Upper lobe of right lung (tissue), 1 donor: ENCODE results near the gene ANK2. TPM values are rescaled to one million over a fixed set of nuclear protein-coding genes. Genes with fewer than 3 reads are reported as not detected.

Experiments used
- ATAC-seq: fragments of 200-7000 bp; cut with Tn5 transposase; one replicate; pipeline ENCODE4 v1.9.1; 2020; ENCODE audit warnings: mild to moderate bottlenecking, moderate library complexity
- DNase-seq: peaks from one replicate; pipeline ENCODE4 v3.0.0-alpha.2; 2020
- H3K27ac ChIP-seq: fragments of 200-600 bp; one replicate; pipeline ENCODE4 v1.8.0; 2022
- H3K27me3 ChIP-seq: fragments of 200-600 bp; one replicate; pipeline ENCODE4 v1.8.0; 2022; ENCODE audit warnings: mild to moderate bottlenecking
- H3K36me3 ChIP-seq: fragments of 200-600 bp; one replicate; pipeline ENCODE4 v1.8.0; 2022
- H3K4me1 ChIP-seq: fragments of 200-600 bp; one replicate; pipeline ENCODE4 v1.8.0; 2022
- H3K4me3 ChIP-seq: fragments of 200-600 bp; one replicate; pipeline ENCODE4 v1.8.0; 2022; ENCODE audit warnings: mild to moderate bottlenecking
- H3K9me3 ChIP-seq: fragments of 200-600 bp; one replicate; pipeline ENCODE4 v1.8.0; 2022
- CTCF ChIP-seq: fragments of 200-600 bp; IDR thresholded peaks from one replicate; pipeline ENCODE4 v1.8.0; 2022; ENCODE audit warnings: antibody characterized with exemption
- intact Hi-C: fragments of 100-400 bp; cut with DNase I; formaldehyde crosslinking; loops from one replicate; pipeline ENCODE4 v1.11.0; 2022
- total RNA-seq: library from RNA; stranded (reverse); fragmentation: NEBNext Ultra II Directional; extraction: Animal tissue kit (Norgen Biotek cat#: 25700); gene quantifications from one replicate; pipeline ENCODE4 v1.2.1, GENCODE V29; 2021
- donor health status: DM: no; HTN: yes; CAD: no; lungs with severe emphysema.

The ANK2 gene
- total RNA-seq, 1 donor from 2014 or later = 12.0 TPM

- ATAC-seq (no peak), DNase-seq (no peak)
- H3K9me3 ChIP-seq = no peaks in the 10 kb centered on the region
- H3K27ac ChIP-seq = no peak overlapping the region
- no peak for TF ChIP-seq CTCF
- H3K36me3 ChIP-seq = no peaks in the 10 kb centered on the region
- H3K4me3 ChIP-seq = no peak overlapping the region
- no peaks in the 10 kb centered on the region for H3K4me1 ChIP-seq
- intact Hi-C loops = no loop called here
- no peaks in the 10 kb centered on the region for H3K27me3 ChIP-seq
Observed at GRCh38 chr4:113209652-113210320, 160.3 kb downstream of the ANK2 start.

GRCh38 chr4:113212613-113213012, 163.2 kb downstream of the ANK2 start:
- Histone ChIP-seq H3K27ac (no peak overlapping the region), H3K4me1 (no peaks in the 10 kb centered on the region), H3K27me3 (no peaks in the 10 kb centered on the region), H3K9me3 (no peaks in the 10 kb centered on the region), H3K36me3 (no peaks in the 10 kb centered on the region), H3K4me3 (no peak overlapping the region)
- intact Hi-C loops = no loop called here
- no peak for ATAC-seq
- no peak for DNase-seq
- no peak for TF ChIP-seq CTCF

GRCh38 chr4:113221990-113222389, 172.5 kb downstream of the ANK2 start:
- Histone ChIP-seq H3K4me3 (no peak overlapping the region), H3K27me3 (no peaks in the 10 kb centered on the region), H3K36me3 (no peaks in the 10 kb centered on the region), H3K27ac (no peak overlapping the region), H3K9me3 (no peaks in the 10 kb centered on the region), H3K4me1 (no peaks in the 10 kb centered on the region)
- DNase-seq (no peak), ATAC-seq (no peak)
- TF ChIP-seq CTCF = no peak
- intact Hi-C loops = no loop called here

GRCh38 chr4:113222471-113222870, 173.0 kb downstream of the ANK2 start:
- intact Hi-C loops = no loop called here
- no peak overlapping the region for H3K27ac ChIP-seq
- no peak for TF ChIP-seq CTCF
- no peaks in the 10 kb centered on the region for H3K9me3 ChIP-seq
- ATAC-seq = no peak
- H3K4me3 ChIP-seq = no peak overlapping the region
- no peaks in the 10 kb centered on the region for H3K4me1 ChIP-seq
- H3K27me3 ChIP-seq = no peaks in the 10 kb centered on the region
- no peak for DNase-seq
- no peaks in the 10 kb centered on the region for H3K36me3 ChIP-seq

GRCh38 chr4:113223001-113223400, 173.5 kb downstream of the ANK2 start:
- TF ChIP-seq CTCF = no peak
- DNase-seq (no peak), ATAC-seq (no peak)
- Histone ChIP-seq H3K36me3 (no peaks in the 10 kb centered on the region), H3K4me3 (no peak overlapping the region), H3K27me3 (no peaks in the 10 kb centered on the region), H3K4me1 (no peaks in the 10 kb centered on the region), H3K27ac (no peak overlapping the region), H3K9me3 (no peaks in the 10 kb centered on the region)
- intact Hi-C loops = no loop called here

GRCh38 chr4:113232194-113232593, 182.7 kb downstream of the ANK2 start:
- H3K27ac ChIP-seq = no peak overlapping the region
- no peaks in the 10 kb centered on the region for H3K36me3 ChIP-seq
- intact Hi-C loops = no loop called here
- no peak overlapping the region for H3K4me3 ChIP-seq
- ATAC-seq = no peak
- no peaks in the 10 kb centered on the region for H3K27me3 ChIP-seq
- DNase-seq = no peak
- no peaks in the 10 kb centered on the region for H3K4me1 ChIP-seq
- no peak for TF ChIP-seq CTCF
- no peaks in the 10 kb centered on the region for H3K9me3 ChIP-seq
